ENCODE results near the gene LMTK3. TPM values are rescaled to one million over a fixed set of nuclear protein-coding genes. Genes with fewer than 3 reads are reported as not detected.

LMTK3 gene
- total RNA-seq, 1 experiment from 2014 or later, result 15.9 TPM

DNA sequence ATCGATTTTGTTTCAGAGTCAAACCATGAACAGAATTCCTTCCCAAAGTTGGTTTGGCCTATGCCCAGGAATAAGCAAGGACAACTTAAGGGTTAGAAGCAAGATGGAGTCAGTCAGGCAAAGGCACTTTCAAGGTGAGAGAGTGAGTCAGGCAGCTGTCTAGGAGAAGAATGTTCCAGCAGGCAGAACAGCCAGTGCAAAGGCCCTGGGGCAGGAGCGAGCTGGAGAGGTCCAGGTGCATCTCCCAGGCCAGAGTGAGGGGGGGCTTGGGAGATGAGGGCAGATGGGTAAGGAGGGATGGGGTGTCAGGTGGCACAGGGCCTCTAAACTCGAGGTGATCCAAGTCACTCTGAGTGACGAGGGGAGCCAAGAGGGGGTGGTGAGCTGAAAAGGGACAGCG, 75.0 kb downstream of the LMTK3 start:
- Mint-ChIP-seq H3K4me1 (peaks cover 7% of the 10 kb centered on the region), H3K36me3 (peaks cover 10% of the 10 kb centered on the region; the same call in 1 of the 2 replicates), H3K9me3 (no peaks in the 10 kb centered on the region), H3K4me3 (no peak overlapping the region), H3K27ac (no peak overlapping the region), H3K27me3 (ENCODE audit: low read depth) (peaks cover 3% of the 10 kb centered on the region)
- POLR2A ChIA-PET, result no interaction called here
- TF ChIP-seq SOX15 (CRISPR knock-in tag; IDR thresholded peaks at IDR 0.05) (no peak), TP53 (CRISPR knock-in tag; IDR thresholded peaks at IDR 0.05) (no peak), GRHL2 (CRISPR knock-in tag; IDR thresholded peaks at IDR 0.05; ENCODE audit: insufficient replicate concordance, severe bottlenecking) (no peak), CREM (CRISPR knock-in tag; IDR thresholded peaks at IDR 0.05) (no peak), NFE2L1 (CRISPR knock-in tag; IDR thresholded peaks at IDR 0.05) (no peak), SMAD3 (CRISPR knock-in tag; IDR thresholded peaks at IDR 0.05; ENCODE audit: borderline replicate concordance) (no peak), ZNF232 (CRISPR knock-in tag; IDR thresholded peaks at IDR 0.05) (no peak), ATF1 (CRISPR knock-in tag; IDR thresholded peaks at IDR 0.05) (no peak), ZNF317 (CRISPR knock-in tag; IDR thresholded peaks at IDR 0.05; ENCODE audit: borderline replicate concordance, low read depth) (no peak), ZNF416 (CRISPR knock-in tag; IDR thresholded peaks at IDR 0.05) (no peak)
- TF ChIP-seq, protein P1, sequence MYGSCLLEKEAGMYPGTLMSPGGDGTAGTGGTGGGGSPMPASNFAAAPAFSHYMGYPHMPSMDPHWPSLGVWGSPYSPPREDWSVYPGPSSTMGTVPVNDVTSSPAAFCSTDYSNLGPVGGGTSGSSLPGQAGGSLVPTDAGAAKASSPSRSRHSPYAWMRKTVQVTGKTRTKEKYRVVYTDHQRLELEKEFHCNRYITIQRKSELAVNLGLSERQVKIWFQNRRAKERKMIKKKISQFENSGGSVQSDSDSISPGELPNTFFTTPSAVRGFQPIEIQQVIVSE (CRISPR knock-in tag; IDR thresholded peaks at IDR 0.05; ENCODE audit: borderline replicate concordance), result no peak
- TF ChIP-seq, protein P2, sequence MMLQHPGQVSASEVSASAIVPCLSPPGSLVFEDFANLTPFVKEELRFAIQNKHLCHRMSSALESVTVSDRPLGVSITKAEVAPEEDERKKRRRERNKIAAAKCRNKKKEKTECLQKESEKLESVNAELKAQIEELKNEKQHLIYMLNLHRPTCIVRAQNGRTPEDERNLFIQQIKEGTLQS (CRISPR knock-in tag; conservative IDR thresholded peaks at IDR 0.05), result no peak
- TF ChIP-seq, protein P3, sequence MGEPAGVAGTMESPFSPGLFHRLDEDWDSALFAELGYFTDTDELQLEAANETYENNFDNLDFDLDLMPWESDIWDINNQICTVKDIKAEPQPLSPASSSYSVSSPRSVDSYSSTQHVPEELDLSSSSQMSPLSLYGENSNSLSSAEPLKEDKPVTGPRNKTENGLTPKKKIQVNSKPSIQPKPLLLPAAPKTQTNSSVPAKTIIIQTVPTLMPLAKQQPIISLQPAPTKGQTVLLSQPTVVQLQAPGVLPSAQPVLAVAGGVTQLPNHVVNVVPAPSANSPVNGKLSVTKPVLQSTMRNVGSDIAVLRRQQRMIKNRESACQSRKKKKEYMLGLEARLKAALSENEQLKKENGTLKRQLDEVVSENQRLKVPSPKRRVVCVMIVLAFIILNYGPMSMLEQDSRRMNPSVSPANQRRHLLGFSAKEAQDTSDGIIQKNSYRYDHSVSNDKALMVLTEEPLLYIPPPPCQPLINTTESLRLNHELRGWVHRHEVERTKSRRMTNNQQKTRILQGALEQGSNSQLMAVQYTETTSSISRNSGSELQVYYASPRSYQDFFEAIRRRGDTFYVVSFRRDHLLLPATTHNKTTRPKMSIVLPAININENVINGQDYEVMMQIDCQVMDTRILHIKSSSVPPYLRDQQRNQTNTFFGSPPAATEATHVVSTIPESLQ (CRISPR knock-in tag; IDR thresholded peaks at IDR 0.05), result no peak
- TF ChIP-seq, protein P4, sequence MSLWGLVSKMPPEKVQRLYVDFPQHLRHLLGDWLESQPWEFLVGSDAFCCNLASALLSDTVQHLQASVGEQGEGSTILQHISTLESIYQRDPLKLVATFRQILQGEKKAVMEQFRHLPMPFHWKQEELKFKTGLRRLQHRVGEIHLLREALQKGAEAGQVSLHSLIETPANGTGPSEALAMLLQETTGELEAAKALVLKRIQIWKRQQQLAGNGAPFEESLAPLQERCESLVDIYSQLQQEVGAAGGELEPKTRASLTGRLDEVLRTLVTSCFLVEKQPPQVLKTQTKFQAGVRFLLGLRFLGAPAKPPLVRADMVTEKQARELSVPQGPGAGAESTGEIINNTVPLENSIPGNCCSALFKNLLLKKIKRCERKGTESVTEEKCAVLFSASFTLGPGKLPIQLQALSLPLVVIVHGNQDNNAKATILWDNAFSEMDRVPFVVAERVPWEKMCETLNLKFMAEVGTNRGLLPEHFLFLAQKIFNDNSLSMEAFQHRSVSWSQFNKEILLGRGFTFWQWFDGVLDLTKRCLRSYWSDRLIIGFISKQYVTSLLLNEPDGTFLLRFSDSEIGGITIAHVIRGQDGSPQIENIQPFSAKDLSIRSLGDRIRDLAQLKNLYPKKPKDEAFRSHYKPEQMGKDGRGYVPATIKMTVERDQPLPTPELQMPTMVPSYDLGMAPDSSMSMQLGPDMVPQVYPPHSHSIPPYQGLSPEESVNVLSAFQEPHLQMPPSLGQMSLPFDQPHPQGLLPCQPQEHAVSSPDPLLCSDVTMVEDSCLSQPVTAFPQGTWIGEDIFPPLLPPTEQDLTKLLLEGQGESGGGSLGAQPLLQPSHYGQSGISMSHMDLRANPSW (CRISPR knock-in tag; conservative IDR thresholded peaks at IDR 0.05; ENCODE audit: low read depth), result no peak
- TF ChIP-seq, protein P5, sequence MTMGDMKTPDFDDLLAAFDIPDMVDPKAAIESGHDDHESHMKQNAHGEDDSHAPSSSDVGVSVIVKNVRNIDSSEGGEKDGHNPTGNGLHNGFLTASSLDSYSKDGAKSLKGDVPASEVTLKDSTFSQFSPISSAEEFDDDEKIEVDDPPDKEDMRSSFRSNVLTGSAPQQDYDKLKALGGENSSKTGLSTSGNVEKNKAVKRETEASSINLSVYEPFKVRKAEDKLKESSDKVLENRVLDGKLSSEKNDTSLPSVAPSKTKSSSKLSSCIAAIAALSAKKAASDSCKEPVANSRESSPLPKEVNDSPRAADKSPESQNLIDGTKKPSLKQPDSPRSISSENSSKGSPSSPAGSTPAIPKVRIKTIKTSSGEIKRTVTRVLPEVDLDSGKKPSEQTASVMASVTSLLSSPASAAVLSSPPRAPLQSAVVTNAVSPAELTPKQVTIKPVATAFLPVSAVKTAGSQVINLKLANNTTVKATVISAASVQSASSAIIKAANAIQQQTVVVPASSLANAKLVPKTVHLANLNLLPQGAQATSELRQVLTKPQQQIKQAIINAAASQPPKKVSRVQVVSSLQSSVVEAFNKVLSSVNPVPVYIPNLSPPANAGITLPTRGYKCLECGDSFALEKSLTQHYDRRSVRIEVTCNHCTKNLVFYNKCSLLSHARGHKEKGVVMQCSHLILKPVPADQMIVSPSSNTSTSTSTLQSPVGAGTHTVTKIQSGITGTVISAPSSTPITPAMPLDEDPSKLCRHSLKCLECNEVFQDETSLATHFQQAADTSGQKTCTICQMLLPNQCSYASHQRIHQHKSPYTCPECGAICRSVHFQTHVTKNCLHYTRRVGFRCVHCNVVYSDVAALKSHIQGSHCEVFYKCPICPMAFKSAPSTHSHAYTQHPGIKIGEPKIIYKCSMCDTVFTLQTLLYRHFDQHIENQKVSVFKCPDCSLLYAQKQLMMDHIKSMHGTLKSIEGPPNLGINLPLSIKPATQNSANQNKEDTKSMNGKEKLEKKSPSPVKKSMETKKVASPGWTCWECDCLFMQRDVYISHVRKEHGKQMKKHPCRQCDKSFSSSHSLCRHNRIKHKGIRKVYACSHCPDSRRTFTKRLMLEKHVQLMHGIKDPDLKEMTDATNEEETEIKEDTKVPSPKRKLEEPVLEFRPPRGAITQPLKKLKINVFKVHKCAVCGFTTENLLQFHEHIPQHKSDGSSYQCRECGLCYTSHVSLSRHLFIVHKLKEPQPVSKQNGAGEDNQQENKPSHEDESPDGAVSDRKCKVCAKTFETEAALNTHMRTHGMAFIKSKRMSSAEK (CRISPR knock-in tag; IDR thresholded peaks at IDR 0.05; ENCODE audit: borderline replicate concordance), result no peak
- TF ChIP-seq, protein P6, sequence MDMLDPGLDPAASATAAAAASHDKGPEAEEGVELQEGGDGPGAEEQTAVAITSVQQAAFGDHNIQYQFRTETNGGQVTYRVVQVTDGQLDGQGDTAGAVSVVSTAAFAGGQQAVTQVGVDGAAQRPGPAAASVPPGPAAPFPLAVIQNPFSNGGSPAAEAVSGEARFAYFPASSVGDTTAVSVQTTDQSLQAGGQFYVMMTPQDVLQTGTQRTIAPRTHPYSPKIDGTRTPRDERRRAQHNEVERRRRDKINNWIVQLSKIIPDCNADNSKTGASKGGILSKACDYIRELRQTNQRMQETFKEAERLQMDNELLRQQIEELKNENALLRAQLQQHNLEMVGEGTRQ (CRISPR knock-in tag; IDR thresholded peaks at IDR 0.05), result no peak
- TF ChIP-seq, protein P7, sequence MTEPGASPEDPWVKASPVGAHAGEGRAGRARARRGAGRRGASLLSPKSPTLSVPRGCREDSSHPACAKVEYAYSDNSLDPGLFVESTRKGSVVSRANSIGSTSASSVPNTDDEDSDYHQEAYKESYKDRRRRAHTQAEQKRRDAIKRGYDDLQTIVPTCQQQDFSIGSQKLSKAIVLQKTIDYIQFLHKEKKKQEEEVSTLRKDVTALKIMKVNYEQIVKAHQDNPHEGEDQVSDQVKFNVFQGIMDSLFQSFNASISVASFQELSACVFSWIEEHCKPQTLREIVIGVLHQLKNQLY (CRISPR knock-in tag; IDR thresholded peaks at IDR 0.05), result no peak
- TF ChIP-seq, protein P8, sequence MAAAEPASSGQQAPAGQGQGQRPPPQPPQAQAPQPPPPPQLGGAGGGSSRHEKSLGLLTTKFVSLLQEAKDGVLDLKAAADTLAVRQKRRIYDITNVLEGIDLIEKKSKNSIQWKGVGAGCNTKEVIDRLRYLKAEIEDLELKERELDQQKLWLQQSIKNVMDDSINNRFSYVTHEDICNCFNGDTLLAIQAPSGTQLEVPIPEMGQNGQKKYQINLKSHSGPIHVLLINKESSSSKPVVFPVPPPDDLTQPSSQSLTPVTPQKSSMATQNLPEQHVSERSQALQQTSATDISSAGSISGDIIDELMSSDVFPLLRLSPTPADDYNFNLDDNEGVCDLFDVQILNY (CRISPR knock-in tag; IDR thresholded peaks at IDR 0.05), result no peak
- no peak for ATAC-seq
- no peak for DNase-seq (ENCODE audit: low spot score)
- CTCF ChIA-PET, result no interaction called here

All from WTC11 (cell line).